ENCODE data around the gene CRADD. TPM values are rescaled to one million over a fixed set of nuclear protein-coding genes. Genes with fewer than 3 reads are reported as not detected.
"Not testable (repeated sequence)": the region's sequence is repeated elsewhere in the genome, so short reads cannot be mapped to it uniquely, and the experiment has no call there.

Gene CRADD
- total RNA-seq, 6 experiments from 2014 or later = 17.2 to 65.3 (median 30.8) TPM

GRCh38 chr12:93882763-93883162 lies 205.6 kb downstream of the CRADD start:
- no peaks in the 10 kb centered on the region for H3K4me1 ChIP-seq
- H3K27me3 ChIP-seq = no peaks in the 10 kb centered on the region
- ATAC-seq (no peak), DNase-seq (no peak)
- H3K9me3 ChIP-seq = no peaks in the 10 kb centered on the region
- H3K36me3 ChIP-seq = no peaks in the 10 kb centered on the region
- WGBS (ENCODE audit: insufficient coverage, low coverage, low lambda C conversion rate, missing lambda C conversion rate) = 81% methylated on average over 3 of the region's 3 CpGs
- no peak for TF ChIP-seq CTCF (IDR thresholded peaks at IDR 0.05)
- no peak for TF ChIP-seq POLR2A (IDR thresholded peaks at IDR 0.05)
- H3K27ac ChIP-seq = no peak overlapping the region
- intact Hi-C loops (cut with DNase I) = no loop called here
- no peak overlapping the region for H3K4me3 ChIP-seq

GRCh38 chr12:93883436-93884154 lies 206.4 kb downstream of the CRADD start:
- Histone ChIP-seq H3K4me3 (no peak overlapping the region), H3K36me3 (no peaks in the 10 kb centered on the region), H3K9me3 (no peaks in the 10 kb centered on the region), H3K4me1 (no peaks in the 10 kb centered on the region), H3K27me3 (no peaks in the 10 kb centered on the region), H3K27ac (no peak overlapping the region)
- ATAC-seq (no peak), DNase-seq (no peak)
- intact Hi-C loops (cut with DNase I) = no loop called here
- WGBS (ENCODE audit: insufficient coverage, low coverage, low lambda C conversion rate, missing lambda C conversion rate) = 80% methylated on average over 2 of the region's 2 CpGs
- TF ChIP-seq POLR2A (IDR thresholded peaks at IDR 0.05) = no peak

GRCh38 chr12:93884794-93885460 lies 207.8 kb downstream of the CRADD start:
- no peaks in the 10 kb centered on the region for H3K4me1 ChIP-seq
- ATAC-seq (no peak), DNase-seq (no peak)
- H3K36me3 ChIP-seq = no peaks in the 10 kb centered on the region
- no peak overlapping the region for H3K4me3 ChIP-seq
- TF ChIP-seq POLR2A (IDR thresholded peaks at IDR 0.05) (no peak), CTCF (IDR thresholded peaks at IDR 0.05) (no peak)
- H3K27me3 ChIP-seq = no peaks in the 10 kb centered on the region
- H3K9me3 ChIP-seq = no peaks in the 10 kb centered on the region
- intact Hi-C loops (cut with DNase I) = no loop called here
- no peak overlapping the region for H3K27ac ChIP-seq
- WGBS (ENCODE audit: insufficient coverage, low coverage, low lambda C conversion rate, missing lambda C conversion rate) = 87% methylated on average over 5 of the region's 5 CpGs

- H3K4me1 ChIP-seq; H3K27me3 ChIP-seq; H3K27ac ChIP-seq; DNase-seq; H3K9me3 ChIP-seq; ATAC-seq; H3K36me3 ChIP-seq; intact Hi-C loops (cut with DNase I); H3K4me3 ChIP-seq: not testable (repeated sequence)
- WGBS (ENCODE audit: insufficient coverage, low coverage, low lambda C conversion rate, missing lambda C conversion rate) = 100% methylated on average over 5 of the region's 7 CpGs
These were observed 208.9 kb downstream of the CRADD start for GRCh38 chr12:93885973-93886532.

GRCh38 chr12:93886533-93887511 lies 209.6 kb downstream of the CRADD start:
- intact Hi-C loops (cut with DNase I) = no loop called here
- DNase-seq (no peak), ATAC-seq (no peak)
- no peak for TF ChIP-seq POLR2A (IDR thresholded peaks at IDR 0.05)
- no peak for TF ChIP-seq CTCF (IDR thresholded peaks at IDR 0.05)
- Histone ChIP-seq H3K27me3 (no peaks in the 10 kb centered on the region), H3K36me3 (no peaks in the 10 kb centered on the region), H3K4me3 (no peak overlapping the region), H3K27ac (no peak overlapping the region), H3K4me1 (no peaks in the 10 kb centered on the region), H3K9me3 (no peaks in the 10 kb centered on the region)
- WGBS (ENCODE audit: insufficient coverage, low coverage, low lambda C conversion rate, missing lambda C conversion rate) = 80% methylated on average over 16 of the region's 18 CpGs
